Liver (tissue), 9 donors: ENCODE measurements around the gene ITPKB. TPM values are rescaled to one million over a fixed set of nuclear protein-coding genes. Genes with fewer than 3 reads are reported as not detected.

Experiments
- DNase-seq: peaks from one replicate; pipeline ENCODE4 v3.0.0-alpha.2; 2017; ENCODE audit warnings: low spot score
- H3K27ac ChIP-seq, 2 donors: one replicate each; pipeline ENCODE4 v1.7.0; 2013; ENCODE audit warnings: inconsistent platforms in 2 of 2, low read length in 2 of 2, control low read depth in 1 of 2, low read depth in 1 of 2, mild to moderate bottlenecking in 1 of 2
- H3K27me3 ChIP-seq, 4 donors: one replicate each; pipeline versions ENCODE4 v1.6.1 to v1.7.0; 2013; ENCODE audit warnings: low read length in 3 of 4, inconsistent platforms in 1 of 4, mild to moderate bottlenecking in 1 of 4, moderate library complexity in 1 of 4; ENCODE audit not compliant: control insufficient read depth in 4 of 4, insufficient read depth in 4 of 4
- H3K36me3 ChIP-seq, 4 donors: one replicate each; pipeline versions ENCODE4 v1.6.1 to v1.7.0; 2013; ENCODE audit warnings: low read length in 3 of 4, mild to moderate bottlenecking in 3 of 4, low read depth in 1 of 4, moderate library complexity in 1 of 4; ENCODE audit not compliant: control insufficient read depth in 4 of 4, insufficient read depth in 3 of 4
- H3K4me1 ChIP-seq, 4 donors: one replicate each; pipeline versions ENCODE4 v1.6.1 to v1.7.0; 2013; ENCODE audit warnings: low read length in 3 of 4, mild to moderate bottlenecking in 3 of 4, moderate library complexity in 1 of 4; ENCODE audit not compliant: control insufficient read depth in 4 of 4, insufficient read depth in 4 of 4
- H3K4me3 ChIP-seq, 3 donors: one replicate each; pipeline versions ENCODE4 v1.6.1 to v1.7.0; 2013; ENCODE audit warnings: low read length in 3 of 3, control low read depth in 1 of 3, low read depth in 1 of 3, mild to moderate bottlenecking in 1 of 3
- H3K9ac ChIP-seq, 2 donors: one replicate each; pipeline ENCODE4 v1.7.0; 2013; ENCODE audit warnings: low read length in 2 of 2, mild to moderate bottlenecking in 2 of 2, moderate library complexity in 2 of 2, control low read depth in 1 of 2, low read depth in 1 of 2
- H3K9me3 ChIP-seq, 4 donors: one replicate each; pipeline versions ENCODE4 v1.6.1 to v1.7.0; 2013; ENCODE audit warnings: low read length in 3 of 4; ENCODE audit not compliant: control insufficient read depth in 4 of 4
- EGR1 ChIP-seq, 2 donors: IDR thresholded peaks; 2 replicates each; pipeline ENCODE4 v1.6.1; 2016 to 2018; ENCODE audit warnings: antibody characterized with exemption in 2 of 2, low read depth in 2 of 2
- FOXA1 ChIP-seq: IDR thresholded peaks from 2 replicates; pipeline ENCODE4 v1.6.1; 2016; ENCODE audit warnings: antibody characterized with exemption
- NR2F2 ChIP-seq: IDR thresholded peaks from 2 replicates; pipeline ENCODE4 v1.6.1; 2016; ENCODE audit warnings: antibody characterized with exemption
- RAD21 ChIP-seq, 2 donors: IDR thresholded peaks; 2 replicates each; pipeline ENCODE4 v1.6.1; 2016; ENCODE audit warnings: antibody characterized with exemption in 2 of 2, mild to moderate bottlenecking in 2 of 2
- RXRA ChIP-seq, 2 donors: IDR thresholded peaks; 2 replicates each; pipeline ENCODE4 v1.6.1; 2017 to 2018; ENCODE audit warnings: antibody characterized with exemption in 2 of 2, mild to moderate bottlenecking in 1 of 2
- SP1 ChIP-seq: IDR thresholded peaks from 2 replicates; pipeline ENCODE4 v1.6.1; 2018; ENCODE audit warnings: antibody characterized with exemption, mild to moderate bottlenecking
- TAF1 ChIP-seq: conservative IDR thresholded peaks from 2 replicates; pipeline ENCODE4 v1.6.1; 2016; ENCODE audit warnings: antibody characterized with exemption, mild to moderate bottlenecking
- YY1 ChIP-seq: IDR thresholded peaks from 2 replicates; pipeline ENCODE4 v1.6.1; 2016; ENCODE audit warnings: antibody characterized with exemption, mild to moderate bottlenecking
- WGBS: extraction: QIAGEN DNeasy Blood & Tissue Kit; methylation state at CpG from one replicate; pipeline ENCODE4 v1.1.7; 2013; 5-methylcytosine and 5-hydroxymethylcytosine counted together
- polyA plus RNA-seq, 2 donors: library from polyadenylated mRNA; stranded (reverse) in 1 of 2; unstranded in 1 of 2; fragments of 200-250 nt in 1 of 2; fragments of >200 nt in 1 of 2; fragmentation: Nextera tagmentation in 1 of 2; extraction: Ambion mirVana in 1 of 2; gene quantifications; one replicate each; pipeline versions ENCODE4 v1.2.1 to v1.2.3, GENCODE V29; 2013 to 2015
- total RNA-seq, 2 donors: library from RNA; depleted of rRNA; stranded (reverse); fragments of >200 nt; gene quantifications; one replicate each; pipeline ENCODE4 v1.2.3, GENCODE V29; 2014
- TF ChIP-seq, protein P1 (sequence below): IDR thresholded peaks from 2 replicates; pipeline ENCODE4 v1.6.1; 2016; ENCODE audit warnings: antibody characterized with exemption, mild to moderate bottlenecking
- TF ChIP-seq, protein P2 (sequence below): fragments of 150-350 bp; IDR thresholded peaks from 2 replicates; pipeline ENCODE4 v1.5.1; 2017; ENCODE audit warnings: improper control_type of control experiment, low read depth, low read length; ENCODE audit not compliant: missing input control
- TF ChIP-seq, protein P3 (sequence below): IDR thresholded peaks from 2 replicates; pipeline ENCODE4 v1.6.1; 2016; ENCODE audit warnings: antibody characterized with exemption
- TF ChIP-seq, protein P4 (sequence below): IDR thresholded peaks from 2 replicates; pipeline ENCODE4 v1.6.1; 2016; ENCODE audit warnings: antibody characterized with exemption
- donor health status: healthy.
- donor health status: healthy.
- donor health status: healthy.
- donor health status: healthy.
- donor health status: healthy.

Gene ITPKB
- total and polyA plus RNA-seq, 4 donors, result 0.61 to 5.8 (median 3.7) TPM

DNA sequence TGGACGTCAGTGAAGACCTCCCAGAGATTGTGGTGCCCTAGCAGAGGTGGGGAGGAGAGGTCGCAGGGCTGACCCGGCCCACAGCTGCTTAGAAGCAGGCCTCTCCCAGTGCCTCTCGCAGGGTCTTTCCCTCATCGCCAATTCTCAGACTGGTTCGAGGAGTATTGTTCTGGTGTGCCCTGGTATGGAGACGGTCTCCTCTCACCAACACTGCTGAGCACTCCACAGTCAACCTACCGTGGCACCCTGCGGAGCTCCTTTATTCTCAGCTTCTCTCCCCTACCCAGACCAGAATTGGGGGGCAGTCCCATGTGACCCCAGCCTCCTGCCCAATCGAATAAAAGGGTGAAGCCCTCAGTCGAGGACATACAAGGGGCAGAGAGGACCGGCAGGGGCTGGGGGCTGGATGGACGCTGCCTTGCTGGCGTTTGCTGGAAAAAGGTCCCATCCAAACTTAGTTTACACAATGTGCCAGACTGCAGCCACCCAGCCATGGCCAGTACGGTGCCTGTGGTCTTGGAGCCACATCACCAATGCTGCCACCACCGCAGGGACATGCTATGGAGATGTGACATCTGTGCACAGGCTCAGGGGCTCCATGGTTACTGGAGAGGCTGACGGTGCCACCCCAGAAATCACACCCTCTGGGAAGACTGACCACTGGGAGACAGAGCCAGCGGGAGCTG, 109.7 kb downstream of the ITPKB start:
- Histone ChIP-seq H3K9ac (no peak overlapping the region), H3K27ac (no peak overlapping the region), H3K9me3 (no peaks in the 10 kb centered on the region), H3K4me1 (peaks cover 0 to 2% (median 2%) of the 10 kb centered on the region in 4 donors), H3K36me3 (no peaks in the 10 kb centered on the region), H3K4me3 (no peak overlapping the region), H3K27me3 (no peaks in the 10 kb centered on the region)
- 85% methylated on average over 18 of the region's 18 CpGs for WGBS
- no peak for TF ChIP-seq YY1
- TF ChIP-seq, protein P1, sequence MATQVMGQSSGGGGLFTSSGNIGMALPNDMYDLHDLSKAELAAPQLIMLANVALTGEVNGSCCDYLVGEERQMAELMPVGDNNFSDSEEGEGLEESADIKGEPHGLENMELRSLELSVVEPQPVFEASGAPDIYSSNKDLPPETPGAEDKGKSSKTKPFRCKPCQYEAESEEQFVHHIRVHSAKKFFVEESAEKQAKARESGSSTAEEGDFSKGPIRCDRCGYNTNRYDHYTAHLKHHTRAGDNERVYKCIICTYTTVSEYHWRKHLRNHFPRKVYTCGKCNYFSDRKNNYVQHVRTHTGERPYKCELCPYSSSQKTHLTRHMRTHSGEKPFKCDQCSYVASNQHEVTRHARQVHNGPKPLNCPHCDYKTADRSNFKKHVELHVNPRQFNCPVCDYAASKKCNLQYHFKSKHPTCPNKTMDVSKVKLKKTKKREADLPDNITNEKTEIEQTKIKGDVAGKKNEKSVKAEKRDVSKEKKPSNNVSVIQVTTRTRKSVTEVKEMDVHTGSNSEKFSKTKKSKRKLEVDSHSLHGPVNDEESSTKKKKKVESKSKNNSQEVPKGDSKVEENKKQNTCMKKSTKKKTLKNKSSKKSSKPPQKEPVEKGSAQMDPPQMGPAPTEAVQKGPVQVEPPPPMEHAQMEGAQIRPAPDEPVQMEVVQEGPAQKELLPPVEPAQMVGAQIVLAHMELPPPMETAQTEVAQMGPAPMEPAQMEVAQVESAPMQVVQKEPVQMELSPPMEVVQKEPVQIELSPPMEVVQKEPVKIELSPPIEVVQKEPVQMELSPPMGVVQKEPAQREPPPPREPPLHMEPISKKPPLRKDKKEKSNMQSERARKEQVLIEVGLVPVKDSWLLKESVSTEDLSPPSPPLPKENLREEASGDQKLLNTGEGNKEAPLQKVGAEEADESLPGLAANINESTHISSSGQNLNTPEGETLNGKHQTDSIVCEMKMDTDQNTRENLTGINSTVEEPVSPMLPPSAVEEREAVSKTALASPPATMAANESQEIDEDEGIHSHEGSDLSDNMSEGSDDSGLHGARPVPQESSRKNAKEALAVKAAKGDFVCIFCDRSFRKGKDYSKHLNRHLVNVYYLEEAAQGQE, result no peak
- no peak for TF ChIP-seq NR2F2
- TF ChIP-seq TAF1, result no peak
- no peak for TF ChIP-seq FOXA1
- no peak for TF ChIP-seq SP1
- TF ChIP-seq, protein P2, sequence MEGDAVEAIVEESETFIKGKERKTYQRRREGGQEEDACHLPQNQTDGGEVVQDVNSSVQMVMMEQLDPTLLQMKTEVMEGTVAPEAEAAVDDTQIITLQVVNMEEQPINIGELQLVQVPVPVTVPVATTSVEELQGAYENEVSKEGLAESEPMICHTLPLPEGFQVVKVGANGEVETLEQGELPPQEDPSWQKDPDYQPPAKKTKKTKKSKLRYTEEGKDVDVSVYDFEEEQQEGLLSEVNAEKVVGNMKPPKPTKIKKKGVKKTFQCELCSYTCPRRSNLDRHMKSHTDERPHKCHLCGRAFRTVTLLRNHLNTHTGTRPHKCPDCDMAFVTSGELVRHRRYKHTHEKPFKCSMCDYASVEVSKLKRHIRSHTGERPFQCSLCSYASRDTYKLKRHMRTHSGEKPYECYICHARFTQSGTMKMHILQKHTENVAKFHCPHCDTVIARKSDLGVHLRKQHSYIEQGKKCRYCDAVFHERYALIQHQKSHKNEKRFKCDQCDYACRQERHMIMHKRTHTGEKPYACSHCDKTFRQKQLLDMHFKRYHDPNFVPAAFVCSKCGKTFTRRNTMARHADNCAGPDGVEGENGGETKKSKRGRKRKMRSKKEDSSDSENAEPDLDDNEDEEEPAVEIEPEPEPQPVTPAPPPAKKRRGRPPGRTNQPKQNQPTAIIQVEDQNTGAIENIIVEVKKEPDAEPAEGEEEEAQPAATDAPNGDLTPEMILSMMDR, result no peak
- TF ChIP-seq RAD21 (IDR thresholded peaks at IDR 0.05), result no peak
- no peak for DNase-seq

DNA sequence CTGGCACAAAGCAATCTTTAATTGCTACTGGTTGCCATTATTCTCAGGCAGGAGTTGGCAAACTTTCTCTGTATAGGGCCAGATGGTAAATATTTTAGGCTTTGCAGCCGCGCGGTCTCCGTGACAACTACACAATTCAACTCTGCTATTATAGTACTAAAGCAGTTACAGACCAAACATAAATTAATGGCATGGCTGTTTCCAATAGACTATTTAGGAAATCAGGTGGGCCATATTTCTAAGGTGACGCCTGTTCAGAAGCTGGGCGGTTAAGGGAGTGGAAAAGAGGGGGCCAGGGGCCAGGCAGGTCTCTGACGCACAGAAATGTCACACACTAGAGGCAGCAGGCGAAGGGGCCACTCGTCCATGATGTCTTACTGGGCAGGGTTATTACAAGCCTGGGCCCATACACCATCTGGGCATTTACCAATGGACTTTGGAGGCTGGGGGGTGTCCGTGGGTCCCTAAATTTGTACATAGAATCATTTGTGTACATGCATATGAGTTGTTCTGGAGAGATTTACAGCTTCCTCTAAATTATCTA, 110.4 kb downstream of the ITPKB start:
- no peak overlapping the region for H3K9ac ChIP-seq
- H3K4me1 ChIP-seq, result peaks cover 0 to 2% (median 2%) of the 10 kb centered on the region in 4 donors
- H3K27me3 ChIP-seq, result no peaks in the 10 kb centered on the region
- H3K4me3 ChIP-seq, result no peak overlapping the region
- DNase-seq, result no peak
- TF ChIP-seq EGR1 (IDR thresholded peaks at IDR 0.05; ENCODE audit: low read depth in 2 of 2) (no peak), RAD21 (IDR thresholded peaks at IDR 0.05) (no peak), RXRA (IDR thresholded peaks at IDR 0.05) (no peak), SP1 (no peak)
- TF ChIP-seq, protein P2, result no peak
- TF ChIP-seq, protein P1, result no peak
- TF ChIP-seq, protein P3, sequence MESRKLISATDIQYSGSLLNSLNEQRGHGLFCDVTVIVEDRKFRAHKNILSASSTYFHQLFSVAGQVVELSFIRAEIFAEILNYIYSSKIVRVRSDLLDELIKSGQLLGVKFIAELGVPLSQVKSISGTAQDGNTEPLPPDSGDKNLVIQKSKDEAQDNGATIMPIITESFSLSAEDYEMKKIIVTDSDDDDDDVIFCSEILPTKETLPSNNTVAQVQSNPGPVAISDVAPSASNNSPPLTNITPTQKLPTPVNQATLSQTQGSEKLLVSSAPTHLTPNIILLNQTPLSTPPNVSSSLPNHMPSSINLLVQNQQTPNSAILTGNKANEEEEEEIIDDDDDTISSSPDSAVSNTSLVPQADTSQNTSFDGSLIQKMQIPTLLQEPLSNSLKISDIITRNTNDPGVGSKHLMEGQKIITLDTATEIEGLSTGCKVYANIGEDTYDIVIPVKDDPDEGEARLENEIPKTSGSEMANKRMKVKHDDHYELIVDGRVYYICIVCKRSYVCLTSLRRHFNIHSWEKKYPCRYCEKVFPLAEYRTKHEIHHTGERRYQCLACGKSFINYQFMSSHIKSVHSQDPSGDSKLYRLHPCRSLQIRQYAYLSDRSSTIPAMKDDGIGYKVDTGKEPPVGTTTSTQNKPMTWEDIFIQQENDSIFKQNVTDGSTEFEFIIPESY, result no peak
- TF ChIP-seq, protein P4, sequence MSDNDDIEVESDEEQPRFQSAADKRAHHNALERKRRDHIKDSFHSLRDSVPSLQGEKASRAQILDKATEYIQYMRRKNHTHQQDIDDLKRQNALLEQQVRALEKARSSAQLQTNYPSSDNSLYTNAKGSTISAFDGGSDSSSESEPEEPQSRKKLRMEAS, result no peak
- H3K9me3 ChIP-seq, result no peaks in the 10 kb centered on the region
- no peaks in the 10 kb centered on the region for H3K36me3 ChIP-seq
- WGBS, result 87% methylated on average over 10 of the region's 10 CpGs
- H3K27ac ChIP-seq, result no peak overlapping the region
